Cardiac fibroblast (primary cell): Measurements from ENCODE around the gene ATXN1.

Experiments
- DNase-seq, 2 donors: peaks; one replicate each; pipeline versions ENCODE4 v3.0.0 to v3.0.0-alpha.2; 2010; ENCODE audit warnings: low read depth in 2 of 2
- H3K4me3 ChIP-seq, 2 donors: replicated peaks in 1 of 2; 1 replicate in 1 of 2; 2 replicates in 1 of 2; pipeline ENCODE4 v1.5.1; 2011; ENCODE audit warnings: low read depth in 2 of 2, low read length in 2 of 2, mild to moderate bottlenecking in 2 of 2, moderate library complexity in 1 of 2
- TF ChIP-seq, protein P1 (sequence below): IDR thresholded peaks from one replicate; pipeline ENCODE4 v1.5.1; 2011; ENCODE audit warnings: low read depth, mild to moderate bottlenecking, low read length, inconsistent platforms

Gene ATXN1

DNA sequence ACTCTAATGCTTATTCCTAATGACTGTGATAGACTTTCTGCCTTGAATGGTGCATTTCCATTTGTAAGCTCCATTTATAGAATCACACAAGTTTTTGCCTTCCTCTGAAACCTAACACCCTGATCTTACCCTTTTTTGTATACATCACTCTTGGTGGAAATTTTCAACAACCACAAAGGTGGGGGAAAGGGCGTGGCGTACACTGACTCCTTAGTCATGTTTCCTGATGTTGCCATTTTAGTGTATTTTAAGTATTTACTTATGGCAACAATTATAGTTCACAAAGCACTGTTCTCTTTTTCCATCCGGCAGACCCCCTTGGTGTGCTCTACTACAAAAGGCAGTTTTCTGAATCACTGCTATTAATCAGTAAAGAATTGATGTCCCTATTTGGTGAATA lies 92.0 kb downstream of the ATXN1 start:
- TF ChIP-seq, protein P1, sequence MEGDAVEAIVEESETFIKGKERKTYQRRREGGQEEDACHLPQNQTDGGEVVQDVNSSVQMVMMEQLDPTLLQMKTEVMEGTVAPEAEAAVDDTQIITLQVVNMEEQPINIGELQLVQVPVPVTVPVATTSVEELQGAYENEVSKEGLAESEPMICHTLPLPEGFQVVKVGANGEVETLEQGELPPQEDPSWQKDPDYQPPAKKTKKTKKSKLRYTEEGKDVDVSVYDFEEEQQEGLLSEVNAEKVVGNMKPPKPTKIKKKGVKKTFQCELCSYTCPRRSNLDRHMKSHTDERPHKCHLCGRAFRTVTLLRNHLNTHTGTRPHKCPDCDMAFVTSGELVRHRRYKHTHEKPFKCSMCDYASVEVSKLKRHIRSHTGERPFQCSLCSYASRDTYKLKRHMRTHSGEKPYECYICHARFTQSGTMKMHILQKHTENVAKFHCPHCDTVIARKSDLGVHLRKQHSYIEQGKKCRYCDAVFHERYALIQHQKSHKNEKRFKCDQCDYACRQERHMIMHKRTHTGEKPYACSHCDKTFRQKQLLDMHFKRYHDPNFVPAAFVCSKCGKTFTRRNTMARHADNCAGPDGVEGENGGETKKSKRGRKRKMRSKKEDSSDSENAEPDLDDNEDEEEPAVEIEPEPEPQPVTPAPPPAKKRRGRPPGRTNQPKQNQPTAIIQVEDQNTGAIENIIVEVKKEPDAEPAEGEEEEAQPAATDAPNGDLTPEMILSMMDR: no peak
- no peak overlapping the region for H3K4me3 ChIP-seq
- DNase-seq: peak; percentile 53 to 82

DNA sequence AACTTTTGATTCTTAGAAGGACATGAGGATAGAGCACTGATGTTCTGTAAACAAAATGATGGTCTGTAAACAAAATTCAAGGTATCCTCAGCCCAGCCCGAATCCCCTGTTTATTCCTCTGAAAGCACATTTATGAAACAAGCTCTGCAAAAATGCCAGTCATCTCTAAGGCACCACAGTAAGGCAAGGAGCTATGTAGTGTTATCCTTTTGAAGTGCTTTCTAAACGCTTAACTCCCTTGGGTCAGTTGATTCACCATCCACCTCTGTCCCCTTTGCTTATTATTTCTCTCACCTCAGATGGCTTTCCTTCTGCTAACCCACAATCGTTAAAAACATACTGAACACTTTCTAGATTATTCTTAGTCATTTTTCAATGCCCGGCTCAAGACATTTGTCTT lies 93.8 kb downstream of the ATXN1 start:
- TF ChIP-seq, protein P1: no peak
- no peak overlapping the region for H3K4me3 ChIP-seq
- DNase-seq: peak in 1 of 2 donors; percentile 47

DNA sequence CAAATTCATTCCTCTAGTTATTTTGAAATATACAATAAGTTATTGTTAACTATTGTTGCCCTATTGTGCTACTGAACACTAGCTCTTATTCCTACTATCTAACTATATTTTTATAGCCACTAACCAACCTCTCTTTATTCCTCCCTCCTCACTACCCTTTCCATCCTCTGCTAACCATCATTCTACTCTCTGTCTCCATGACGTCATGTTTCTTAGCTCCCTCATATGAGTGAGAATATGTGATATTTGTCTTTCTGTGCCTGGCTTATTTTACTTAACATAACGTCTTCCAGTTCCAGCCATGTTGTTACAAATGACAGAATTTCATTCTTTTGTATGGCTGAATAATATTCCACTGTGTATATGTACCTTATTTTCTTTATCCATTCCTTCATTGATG lies 95.3 kb downstream of the ATXN1 start:
- no peak for DNase-seq
- H3K4me3 ChIP-seq: no peak overlapping the region
- TF ChIP-seq, protein P1: no peak

DNA sequence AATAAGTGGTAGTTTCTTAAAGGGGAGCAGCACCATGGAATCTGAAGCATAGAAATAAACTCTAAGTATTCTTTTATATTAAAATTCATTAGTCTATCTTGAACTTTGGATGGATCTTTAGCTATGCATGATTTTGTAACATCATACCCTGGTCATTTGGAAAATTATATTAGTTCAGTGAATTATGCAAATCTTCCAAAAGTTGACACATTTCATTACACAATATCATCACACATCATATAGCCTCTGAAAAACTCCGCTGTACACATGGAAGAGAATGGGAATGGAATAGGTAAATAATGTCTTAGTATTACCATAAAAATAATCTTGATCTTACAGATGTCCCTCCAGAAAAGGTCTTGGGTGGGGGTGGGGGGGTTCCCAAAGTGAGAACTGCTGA lies 96.1 kb downstream of the ATXN1 start:
- TF ChIP-seq, protein P1: no peak
- DNase-seq: no peak
- H3K4me3 ChIP-seq: no peak overlapping the region

DNA sequence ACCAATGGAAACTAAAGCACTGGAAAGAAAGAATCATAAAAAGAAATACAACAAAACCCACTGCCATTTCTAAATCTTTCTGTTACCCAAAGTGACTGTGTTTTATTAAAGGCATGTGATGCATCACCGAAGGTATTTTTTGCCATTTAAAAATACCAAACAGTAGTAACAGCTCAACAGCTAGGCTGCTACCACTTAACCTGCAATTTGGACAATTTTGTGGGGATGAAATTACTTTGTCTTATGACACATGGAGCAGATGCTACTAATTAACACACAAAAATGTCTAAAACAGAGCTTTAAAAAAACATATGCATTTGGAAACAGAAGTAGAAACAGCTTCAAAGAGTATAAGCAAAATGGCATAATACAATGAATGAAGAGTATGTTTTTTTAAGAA lies 97.4 kb downstream of the ATXN1 start:
- no peak for DNase-seq
- H3K4me3 ChIP-seq: no peak overlapping the region
- TF ChIP-seq, protein P1: no peak

DNA sequence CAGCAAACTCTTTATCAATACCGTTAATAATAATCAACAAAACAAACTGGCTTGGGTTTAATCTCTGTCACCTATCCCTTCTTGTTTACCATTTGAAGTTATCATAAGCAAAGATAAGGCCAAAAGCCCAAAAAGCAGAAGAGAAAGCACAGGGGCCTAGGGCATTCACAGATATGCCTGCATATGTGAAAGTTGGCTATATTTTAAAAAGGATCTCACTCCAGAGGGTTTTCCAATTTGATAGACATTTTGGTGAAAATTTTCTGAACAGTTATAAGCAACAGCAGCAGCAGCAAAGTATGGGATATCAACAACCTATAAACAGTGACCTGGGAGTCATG lies 101.1 kb downstream of the ATXN1 start:
- TF ChIP-seq, protein P1: no peak
- DNase-seq: no peak
- no peak overlapping the region for H3K4me3 ChIP-seq

DNA sequence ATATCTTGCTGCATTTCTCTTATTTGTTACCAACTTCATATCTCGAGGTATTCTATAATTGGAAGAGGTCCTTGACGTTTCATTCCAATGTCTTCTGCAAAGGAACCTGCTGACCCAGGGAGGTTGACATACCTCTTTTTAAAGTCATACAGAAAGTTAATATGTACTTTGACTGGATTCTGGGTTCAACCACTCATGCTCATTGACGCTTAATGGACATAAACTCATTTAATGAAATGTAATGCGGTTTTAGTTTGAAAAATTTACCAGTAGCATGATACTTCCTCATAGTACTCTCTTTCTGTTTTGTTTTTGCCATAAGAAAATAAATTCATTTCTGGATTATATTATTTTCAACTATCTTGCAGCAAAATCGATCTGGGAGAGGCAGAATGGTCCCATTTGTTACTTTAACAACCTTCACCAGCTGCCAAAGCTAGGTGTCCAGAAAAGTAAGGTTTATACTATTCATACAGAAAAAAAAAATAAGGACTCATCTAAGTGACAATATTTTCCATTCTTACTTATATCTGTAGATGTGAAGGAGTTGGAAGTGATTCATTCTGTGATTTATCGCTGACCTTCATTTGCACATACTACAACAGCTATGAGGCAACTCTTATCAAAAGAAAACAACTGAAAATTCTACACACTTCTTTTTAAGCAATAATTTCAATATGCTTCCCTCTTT lies 101.6 kb downstream of the ATXN1 start:
- no peak for DNase-seq
- TF ChIP-seq, protein P1: no peak

More for the DNA sequence above, 101.6 kb downstream of the ATXN1 start:
- no peak overlapping the region for H3K4me3 ChIP-seq
